A673 (cell line): ENCODE results near the gene GPER1. TPM values are rescaled to one million over a fixed set of nuclear protein-coding genes. Genes with fewer than 3 reads are reported as not detected.

Experiments
- BruUV-seq: library from RNA; stranded (reverse); fragments of 400-500 nt; replicated peaks from 2 replicates; lab custom pipeline; 2021; lab: Mats Ljungman, UMichigan
- CTCF ChIA-PET: fragments of 300-600 bp; sonication (Branson Sonifier 250); formaldehyde crosslinking; loops from one replicate; lab custom pipeline; 2022; ENCODE audit warnings: antibody characterized with exemption; lab: Charles Lee
- POLR2A ChIA-PET: fragments of 300-600 bp; sonication (Branson Sonifier 250); formaldehyde crosslinking; loops from one replicate; lab custom pipeline; 2022; ENCODE audit warnings: antibody characterized with exemption; ENCODE audit not compliant: low non-redundant PET; lab: Charles Lee
- DNase-seq: peaks from one replicate; pipeline ENCODE4 v3.0.0-alpha.2; 2015; ENCODE audit warnings: low spot score
- H3K27ac ChIP-seq: fragments of 200-600 bp; sonication (generic); 2 replicates; pipeline ENCODE4 v1.5.1; 2016; ENCODE audit warnings: mixed run types, low read depth, mild to moderate bottlenecking, mixed read lengths, antibody characterized with exemption, low read length; ENCODE audit not compliant: poor library complexity, severe bottlenecking
- H3K27me3 ChIP-seq: fragments of 200-600 bp; sonication (generic); replicated peaks from 2 replicates; pipeline ENCODE4 v1.6.1; 2017; ENCODE audit warnings: mixed run types, low read depth, mild to moderate bottlenecking, mixed read lengths, antibody characterized with exemption, low read length; ENCODE audit not compliant: insufficient read depth, poor library complexity
- H3K36me3 ChIP-seq: fragments of 200-600 bp; sonication (generic); 2 replicates; pipeline ENCODE4 v1.6.1; 2016; ENCODE audit warnings: mixed run types, mild to moderate bottlenecking, mixed read lengths, antibody characterized with exemption, low read length; ENCODE audit not compliant: insufficient read depth, poor library complexity, severe bottlenecking
- H3K4me1 ChIP-seq: fragments of 200-600 bp; sonication (generic); 2 replicates; pipeline ENCODE4 v1.6.1; 2017; ENCODE audit warnings: mixed run types, mild to moderate bottlenecking, mixed read lengths, antibody characterized with exemption, low read length; ENCODE audit not compliant: insufficient read depth, poor library complexity, severe bottlenecking
- H3K4me3 ChIP-seq: fragments of 200-600 bp; sonication (generic); 2 replicates; pipeline ENCODE4 v1.5.1; 2016; ENCODE audit warnings: low read depth, mixed run types, mild to moderate bottlenecking, mixed read lengths, low read length; ENCODE audit not compliant: poor library complexity, severe bottlenecking
- H3K9me3 ChIP-seq: fragments of 200-600 bp; sonication (generic); 2 replicates; pipeline ENCODE4 v1.6.1; 2016; ENCODE audit warnings: mixed run types, low read depth, mild to moderate bottlenecking, mixed read lengths, antibody characterized with exemption, low read length; ENCODE audit not compliant: poor library complexity, severe bottlenecking
- CTCF ChIP-seq: fragments of 300-800, 200-600 bp; sonication (generic); conservative IDR thresholded peaks from 2 replicates; pipeline ENCODE4 v1.5.1; 2017; ENCODE audit warnings: low read depth, mild to moderate bottlenecking, antibody characterized with exemption, low read length, moderate library complexity, mixed read lengths
- EZH2 ChIP-seq: fragments of 200-600 bp; sonication (generic); IDR thresholded peaks from 2 replicates; pipeline ENCODE4 v1.6.1; 2017; ENCODE audit warnings: borderline replicate concordance, low read depth, mild to moderate bottlenecking, mixed read lengths, antibody characterized with exemption, low read length; ENCODE audit not compliant: poor library complexity, severe bottlenecking
- intact Hi-C: fragments of 100-400 bp; cut with micrococcal nuclease; formaldehyde crosslinking; loops from one replicate; pipeline ENCODE4 v1.10.0; 2022; ENCODE audit not compliant: unreplicated experiment
- total RNA-seq: library from RNA; stranded (reverse); gene quantifications from 2 replicates; pipeline ENCODE4 v1.2.3, GENCODE V29; 2021

Gene GPER1
- total RNA-seq, 1 experiment from 2014 or later, result 0.37 TPM

GRCh38 chr7:1046722-1047679 lies 40.9 kb upstream of the GPER1 start:
- TF ChIP-seq CTCF (no peak), EZH2 (no peak)
- no TSS peak for BruUV-seq
- CTCF ChIA-PET, result no interaction called here
- no peaks in the 10 kb centered on the region for H3K36me3 ChIP-seq
- H3K27ac ChIP-seq, result no peak overlapping the region
- H3K9me3 ChIP-seq, result no peaks in the 10 kb centered on the region
- DNase-seq, result no peak
- POLR2A ChIA-PET, result no interaction called here
- intact Hi-C loops, result no loop called here
- H3K4me3 ChIP-seq, result no peak overlapping the region
- H3K27me3 ChIP-seq, result no peaks in the 10 kb centered on the region
- peaks cover 23% of the 10 kb centered on the region for H3K4me1 ChIP-seq

- H3K4me1 ChIP-seq, result peaks cover 22% of the 10 kb centered on the region
- H3K27me3 ChIP-seq, result no peaks in the 10 kb centered on the region
- H3K9me3 ChIP-seq, result no peaks in the 10 kb centered on the region
- H3K36me3 ChIP-seq, result no peaks in the 10 kb centered on the region
- ChIA-PET CTCF (no interaction called here), POLR2A (no interaction called here)
- no peak for DNase-seq
- intact Hi-C loops, result no loop called here
- no TSS peak for BruUV-seq
- H3K27ac ChIP-seq, result no peak overlapping the region
- TF ChIP-seq EZH2 (no peak), CTCF (no peak)
- no peak overlapping the region for H3K4me3 ChIP-seq
Measured at GRCh38 chr7:1049006-1049741, 38.7 kb upstream of the GPER1 start.

GRCh38 chr7:1049801-1050200 lies 38.1 kb upstream of the GPER1 start:
- intact Hi-C loops, result no loop called here
- no peak for DNase-seq
- BruUV-seq, result no TSS peak
- no peaks in the 10 kb centered on the region for H3K36me3 ChIP-seq
- H3K27me3 ChIP-seq, result no peaks in the 10 kb centered on the region
- peaks cover 27% of the 10 kb centered on the region for H3K4me1 ChIP-seq
- H3K27ac ChIP-seq, result no peak overlapping the region
- TF ChIP-seq EZH2 (no peak), CTCF (no peak)
- CTCF ChIA-PET, result no interaction called here
- no peaks in the 10 kb centered on the region for H3K9me3 ChIP-seq
- no peak overlapping the region for H3K4me3 ChIP-seq
- POLR2A ChIA-PET, result interaction anchor here (0.5 kb wide), 1 partner anchor 71 kb away, joined by 4 read pairs; no protein-coding TSS in a partner anchor
